Erythroblast (primary cell): ENCODE measurements around the gene SAMD5.

Source experiments
- DNase-seq, 2 experiments: peaks; one replicate each; lab custom pipeline; 2025; lab: John Stamatoyannopoulos, UW
- GATA1 ChIP-seq: IDR thresholded peaks from 2 replicates; pipeline ENCODE4 v1.6.1; 2011; ENCODE audit warnings: low read depth, mild to moderate bottlenecking, control low read depth, low read length, moderate library complexity
- POLR2A ChIP-seq: IDR thresholded peaks from 2 replicates; pipeline ENCODE4 v1.6.1; 2011; ENCODE audit warnings: mild to moderate bottlenecking, low read length

Gene SAMD5

GRCh38 chr6:147567141-147567805, 58.8 kb downstream of the SAMD5 start:
- TF ChIP-seq GATA1, result no peak
- DNase-seq, result no peak

GRCh38 chr6:147569788-147570187, 61.3 kb downstream of the SAMD5 start:
- DNase-seq, result no peak
- TF ChIP-seq GATA1 (no peak), POLR2A (no peak)

GRCh38 chr6:147570681-147571080, 62.2 kb downstream of the SAMD5 start:
- DNase-seq, result no peak
- no peak for TF ChIP-seq GATA1
- TF ChIP-seq POLR2A, result no peak

- DNase-seq, result no peak
- no peak for TF ChIP-seq POLR2A
- TF ChIP-seq GATA1, result no peak
Observed at GRCh38 chr6:147577488-147577887, 69.0 kb downstream of the SAMD5 start.

GRCh38 chr6:147578159-147578558, 69.7 kb downstream of the SAMD5 start:
- no peak for TF ChIP-seq GATA1
- TF ChIP-seq POLR2A, result no peak
- DNase-seq, result no peak

GRCh38 chr6:147578883-147579282, 70.4 kb downstream of the SAMD5 start:
- DNase-seq, result no peak
- no peak for TF ChIP-seq POLR2A
- TF ChIP-seq GATA1, result no peak

GRCh38 chr6:147579667-147580066, 71.2 kb downstream of the SAMD5 start:
- no peak for DNase-seq
- TF ChIP-seq GATA1 (no peak), POLR2A (no peak)

GRCh38 chr6:147582991-147583390, 74.5 kb downstream of the SAMD5 start:
- TF ChIP-seq GATA1 (no peak), POLR2A (no peak)

GRCh38 chr6:147585256-147585655, 76.8 kb downstream of the SAMD5 start:
- TF ChIP-seq POLR2A, result no peak
- no peak for TF ChIP-seq GATA1

More at GRCh38 chr6:147582991-147583390, 74.5 kb downstream of the SAMD5 start:
- no peak for DNase-seq

GRCh38 chr6:147586044-147586443, 77.6 kb downstream of the SAMD5 start:
- no peak for DNase-seq
- TF ChIP-seq GATA1 (no peak), POLR2A (no peak)

More at GRCh38 chr6:147585256-147585655, 76.8 kb downstream of the SAMD5 start:
- DNase-seq, result no peak

GRCh38 chr6:147587907-147588306, 79.4 kb downstream of the SAMD5 start:
- no peak for DNase-seq
- no peak for TF ChIP-seq GATA1
- TF ChIP-seq POLR2A, result no peak

GRCh38 chr6:147588469-147588868, 80.0 kb downstream of the SAMD5 start:
- no peak for DNase-seq
- no peak for TF ChIP-seq POLR2A
- no peak for TF ChIP-seq GATA1

- no peak for TF ChIP-seq GATA1
- no peak for TF ChIP-seq POLR2A
- DNase-seq, result no peak
Observed at GRCh38 chr6:147589739-147590250, 81.3 kb downstream of the SAMD5 start.

GRCh38 chr6:147595961-147596360, 87.5 kb downstream of the SAMD5 start:
- TF ChIP-seq POLR2A, result no peak
- no peak for TF ChIP-seq GATA1
- DNase-seq, result no peak

GRCh38 chr6:147603392-147604081, 95.0 kb downstream of the SAMD5 start:
- TF ChIP-seq POLR2A (no peak), GATA1 (no peak)
- no peak for DNase-seq
